ENCODE measurements around the gene KCND3.

- TF ChIP-seq CTCF (optimal IDR thresholded peaks at IDR 0.05 in 1 of 3, IDR thresholded peaks at IDR 0.05 in 1 of 3, conservative IDR thresholded peaks at IDR 0.05 in 1 of 3; ENCODE audit: extremely low read depth in 1 of 3, insufficient read depth in 2 of 3, low read length in 3 of 3) (no peak), EZH2 (IDR thresholded peaks at IDR 0.05; ENCODE audit: low read length) (no peak)
Observed at GRCh38 chr1:111930356-111930755, 59.1 kb downstream of the KCND3 start.

Measured in keratinocyte (primary cell).